Progenitor cell of endocrine pancreas (in vitro differentiated cells): ENCODE measurements around the gene CYP27A1. TPM values are rescaled to one million over a fixed set of nuclear protein-coding genes. Genes with fewer than 3 reads are reported as not detected.

Experiments
- DNase-seq: peaks from one replicate; pipeline ENCODE4 v3.0.0; 2021; ENCODE audit warnings: low spot score; ENCODE audit not compliant: unreplicated experiment
- H3K27ac Mint-ChIP-seq: 2 replicates; pipeline ENCODE4 v1.8.0; 2021; ENCODE audit warnings: mild to moderate bottlenecking, moderate library complexity, mixed read lengths
- H3K27me3 Mint-ChIP-seq: 2 replicates; pipeline ENCODE4 v1.8.0; 2021; ENCODE audit warnings: mixed read lengths
- H3K36me3 Mint-ChIP-seq: 2 replicates; pipeline ENCODE4 v1.8.0; 2022; ENCODE audit warnings: mixed read lengths; ENCODE audit not compliant: insufficient read depth
- H3K4me1 Mint-ChIP-seq: 2 replicates; pipeline ENCODE4 v1.8.0; 2021; ENCODE audit warnings: low read depth, mixed read lengths
- H3K4me3 Mint-ChIP-seq: 2 replicates; pipeline ENCODE4 v1.8.0; 2021; ENCODE audit warnings: low read depth, mild to moderate bottlenecking, moderate library complexity, mixed read lengths
- H3K9me3 Mint-ChIP-seq: 2 replicates; pipeline ENCODE4 v1.8.0; 2021; ENCODE audit warnings: low read depth, mixed read lengths
- CTCF ChIP-seq: fragments of 200-600 bp; sonication (generic); IDR thresholded peaks from one replicate; pipeline ENCODE4 v1.5.0; 2021; ENCODE audit warnings: antibody characterized with exemption, mild to moderate bottlenecking; ENCODE audit not compliant: unreplicated experiment
- total RNA-seq: library from RNA; stranded (reverse); gene quantifications from 2 replicates; pipeline ENCODE4 v1.2.1, GENCODE V29; 2021

Gene CYP27A1
- total RNA-seq, 1 donor from 2014 or later, result 16.4 TPM

GRCh38 chr2:218814540-218815243 lies 32.7 kb downstream of the CYP27A1 start:
- Mint-ChIP-seq H3K4me3 (no peak overlapping the region), H3K9me3 (no peaks in the 10 kb centered on the region), H3K27ac (no peak overlapping the region), H3K4me1 (no peaks in the 10 kb centered on the region), H3K27me3 (no peaks in the 10 kb centered on the region), H3K36me3 (peaks cover 31% of the 10 kb centered on the region)
- TF ChIP-seq CTCF, result no peak
- no peak for DNase-seq

GRCh38 chr2:218815244-218815637 lies 33.3 kb downstream of the CYP27A1 start:
- peaks cover 31% of the 10 kb centered on the region for H3K36me3 Mint-ChIP-seq

GRCh38 chr2:218815649-218816048 lies 33.7 kb downstream of the CYP27A1 start:
- no peak for DNase-seq
- H3K27ac Mint-ChIP-seq, result no peak overlapping the region
- no peak for TF ChIP-seq CTCF
- H3K27me3 Mint-ChIP-seq, result no peaks in the 10 kb centered on the region
- H3K4me1 Mint-ChIP-seq, result no peaks in the 10 kb centered on the region
- H3K9me3 Mint-ChIP-seq, result no peaks in the 10 kb centered on the region
- no peak overlapping the region for H3K4me3 Mint-ChIP-seq
- H3K36me3 Mint-ChIP-seq, result peaks cover 31% of the 10 kb centered on the region

More at GRCh38 chr2:218815244-218815637, 33.3 kb downstream of the CYP27A1 start:
- no peaks in the 10 kb centered on the region for H3K27me3 Mint-ChIP-seq
- no peak for DNase-seq
- no peak overlapping the region for H3K4me3 Mint-ChIP-seq
- TF ChIP-seq CTCF, result no peak
- no peaks in the 10 kb centered on the region for H3K4me1 Mint-ChIP-seq
- no peaks in the 10 kb centered on the region for H3K9me3 Mint-ChIP-seq
- no peak overlapping the region for H3K27ac Mint-ChIP-seq

- no peak for TF ChIP-seq CTCF
- H3K27me3 Mint-ChIP-seq, result no peaks in the 10 kb centered on the region
- H3K4me3 Mint-ChIP-seq, result no peak overlapping the region
- peak overlapping the region; percentile 57 for H3K27ac Mint-ChIP-seq
- H3K36me3 Mint-ChIP-seq, result peaks cover 29% of the 10 kb centered on the region
- no peaks in the 10 kb centered on the region for H3K4me1 Mint-ChIP-seq
- DNase-seq, result no peak
- H3K9me3 Mint-ChIP-seq, result no peaks in the 10 kb centered on the region
Measured at GRCh38 chr2:218816561-218817011, 34.6 kb downstream of the CYP27A1 start.

GRCh38 chr2:218819093-218819492 lies 37.1 kb downstream of the CYP27A1 start:
- no peak overlapping the region for H3K4me3 Mint-ChIP-seq
- H3K9me3 Mint-ChIP-seq, result no peaks in the 10 kb centered on the region
- DNase-seq, result no peak
- H3K27ac Mint-ChIP-seq, result peak overlapping the region; percentile 23
- H3K36me3 Mint-ChIP-seq, result peaks cover 19% of the 10 kb centered on the region
- TF ChIP-seq CTCF, result no peak
- no peaks in the 10 kb centered on the region for H3K4me1 Mint-ChIP-seq
- H3K27me3 Mint-ChIP-seq, result no peaks in the 10 kb centered on the region
